ENCODE results near the gene LIFR. TPM values are rescaled to one million over a fixed set of nuclear protein-coding genes. Genes with fewer than 3 reads are reported as not detected.

The LIFR gene
- total RNA-seq, 1 experiment from 2014 or later = 10.6 TPM

GRCh38 chr5:38582293-38582974, 26.0 kb upstream of the LIFR start:
- Histone ChIP-seq H3K9me2 (ENCODE audit: insufficient read depth) (no peaks in the 10 kb centered on the region), H3K27ac (ENCODE audit: low read depth, low read length) (no peak overlapping the region), H3K9ac (ENCODE audit: low read length) (no peak overlapping the region), H2AFZ (ENCODE audit: low read depth, low read length, poor library complexity, severe bottlenecking) (no peak overlapping the region), H3K4me1 (ENCODE audit: control insufficient read depth in 1 of 2, insufficient read depth in 2 of 2, low read length in 2 of 2) (no peaks in the 10 kb centered on the region), H3K4me3 (replicated peaks in 1 of 2; ENCODE audit: low read depth in 1 of 2, low read length in 2 of 2) (no peak overlapping the region), H3K36me3 (ENCODE audit: control insufficient read depth in 1 of 2, insufficient read depth in 2 of 2, low read length in 2 of 2) (no peaks in the 10 kb centered on the region), H3K4me2 (ENCODE audit: low read length) (no peak overlapping the region), H3K9me3 (ENCODE audit: control insufficient read depth in 1 of 2, insufficient read depth in 1 of 2, low read depth in 1 of 2, low read length in 2 of 2) (no peaks in the 10 kb centered on the region), H3K27me3 (ENCODE audit: insufficient read depth, low read length) (no peaks in the 10 kb centered on the region), H3K79me2 (ENCODE audit: insufficient read depth, low read length) (no peaks in the 10 kb centered on the region), H4K20me1 (ENCODE audit: insufficient read depth) (no peaks in the 10 kb centered on the region)
- DNase-seq (ENCODE audit: low read depth, low spot score) (no peak), ATAC-seq (no peak)
- ChIA-PET POLR2A (no interaction called here), RAD21 (ENCODE audit: low non-redundant PET in 1 of 2, low total read pairs in 2 of 2, uncharacterized antibody in 2 of 2, unreplicated experiment in 2 of 2) (no interaction called here), CTCF (no interaction called here)
- intact Hi-C loops (cut with micrococcal nuclease) = no loop called here
- TF ChIP-seq, protein P1, sequence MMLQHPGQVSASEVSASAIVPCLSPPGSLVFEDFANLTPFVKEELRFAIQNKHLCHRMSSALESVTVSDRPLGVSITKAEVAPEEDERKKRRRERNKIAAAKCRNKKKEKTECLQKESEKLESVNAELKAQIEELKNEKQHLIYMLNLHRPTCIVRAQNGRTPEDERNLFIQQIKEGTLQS (IDR thresholded peaks at IDR 0.05) = no peak
- TF ChIP-seq EZH2 (IDR thresholded peaks at IDR 0.05) = no peak
- TF ChIP-seq CEBPB (IDR thresholded peaks at IDR 0.05; ENCODE audit: low read depth) = no peak
- TF ChIP-seq ZBTB33 (IDR thresholded peaks at IDR 0.05; ENCODE audit: extremely low read depth, insufficient replicate concordance, low read length) = no peak
- TF ChIP-seq TCF7L2 (IDR thresholded peaks at IDR 0.05; ENCODE audit: borderline replicate concordance, extremely low read depth, insufficient read depth, insufficient read length) = no peak
- no peak for TF ChIP-seq CTCF (IDR thresholded peaks at IDR 0.05 in 2 of 3, conservative IDR thresholded peaks at IDR 0.05 in 1 of 3; ENCODE audit: borderline replicate concordance in 1 of 3, insufficient read depth in 1 of 3, low read depth in 2 of 3, low read length in 2 of 3)
- no peak for TF ChIP-seq ELF1 (IDR thresholded peaks at IDR 0.05; ENCODE audit: borderline replicate concordance, low read depth)
- TF ChIP-seq ZFX (IDR thresholded peaks at IDR 0.05) = no peak
- no peak for TF ChIP-seq SIN3A (IDR thresholded peaks at IDR 0.05; ENCODE audit: low read depth)
- no peak for TF ChIP-seq EZH2phosphoT487 (IDR thresholded peaks at IDR 0.05; ENCODE audit: borderline replicate concordance)
- no TSS peak for BruUV-seq (replicated peaks)

All from HCT116 (cell line).